Measurements from ENCODE around the gene TNFRSF12A. TPM values are rescaled to one million over a fixed set of nuclear protein-coding genes. Genes with fewer than 3 reads are reported as not detected.
A peak's percentile ranks its signal among the peaks of the same experiment; 100 is the strongest.

The TNFRSF12A gene
- polyA plus RNA-seq, 2 of the 4 experiments (the other 2 are of a cell fraction): 111 to 314 TPM

DNA sequence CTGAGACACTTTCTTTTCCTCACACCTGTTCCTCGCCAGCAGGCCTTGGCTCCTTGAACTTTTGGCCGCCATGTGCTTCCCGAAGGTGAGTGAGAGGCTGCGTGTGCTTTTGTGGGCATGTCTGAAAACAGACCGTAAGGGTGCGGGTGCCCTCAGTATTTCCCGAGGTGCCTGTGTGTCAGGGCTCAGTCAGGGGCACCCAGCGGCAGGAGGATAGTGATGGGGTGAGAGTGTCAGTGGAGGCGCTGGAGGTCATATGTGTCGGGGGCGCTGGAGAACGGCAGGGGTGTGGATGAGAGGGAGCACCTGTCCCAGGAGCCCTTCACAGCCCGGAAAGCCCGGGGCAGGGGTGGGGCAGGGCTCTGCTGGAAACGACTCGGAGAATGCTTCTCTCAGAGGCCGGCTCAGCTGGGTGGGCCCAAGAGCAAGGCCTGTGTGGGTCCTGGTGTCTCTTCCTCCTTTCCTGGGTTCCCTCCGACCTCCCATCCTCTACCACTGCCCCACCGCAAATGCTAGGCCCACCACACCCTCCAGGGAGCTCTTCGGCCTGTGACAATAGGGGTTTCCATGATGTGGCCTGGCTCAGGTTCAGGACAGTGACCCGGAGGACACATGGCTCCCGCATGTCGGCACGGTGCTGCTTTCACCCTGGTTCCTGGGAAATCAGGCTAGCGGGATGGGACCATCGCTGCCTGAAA, 45.7 kb downstream of the TNFRSF12A start (continued):
- TF ChIP-seq FOSB (CRISPR knock-in tag; IDR thresholded peaks at IDR 0.05) (no peak), POLR2AphosphoS2 (conservative IDR thresholded peaks at IDR 0.05; ENCODE audit: low read length) (no peak), ZNF302 (CRISPR knock-in tag; IDR thresholded peaks at IDR 0.05) (no peak), JUNB (IDR thresholded peaks at IDR 0.05) (no peak)

DNA sequence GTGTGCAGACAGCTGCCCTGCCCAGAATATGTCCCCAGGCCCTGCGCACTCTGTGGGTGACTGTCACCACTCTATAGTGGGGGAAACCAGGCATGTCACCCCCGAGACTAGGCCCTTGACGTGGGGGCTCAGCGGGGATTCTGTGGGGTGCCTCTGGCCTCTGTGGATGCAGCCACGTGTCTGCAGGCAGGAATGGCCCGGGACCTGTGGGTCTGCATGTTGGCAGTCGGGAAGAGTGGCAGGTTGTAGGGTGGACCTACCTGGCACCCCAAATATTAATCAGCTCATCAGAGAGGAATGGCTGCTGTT, 46.2 kb downstream of the TNFRSF12A start:
- Histone ChIP-seq H3K4me1 (peaks cover 17% of the 10 kb centered on the region), H3K9me3 (no peaks in the 10 kb centered on the region), H3K4me2 (no peak overlapping the region), H3K27ac (peak overlapping the region in 1 of 2 experiments; percentile 69; a peak in 2 of 6 replicates), H3K4me3 (no peak overlapping the region)
- ATAC-seq (no peak), FAIRE-seq (no peak), DNase-seq (ENCODE audit: low read depth in 1 of 2, low spot score in 1 of 2) (no peak)
- POLR2A ChIA-PET: no interaction called here
- TF ChIP-seq FOSB (CRISPR knock-in tag; IDR thresholded peaks at IDR 0.05): no peak
- TF ChIP-seq, protein P1, sequence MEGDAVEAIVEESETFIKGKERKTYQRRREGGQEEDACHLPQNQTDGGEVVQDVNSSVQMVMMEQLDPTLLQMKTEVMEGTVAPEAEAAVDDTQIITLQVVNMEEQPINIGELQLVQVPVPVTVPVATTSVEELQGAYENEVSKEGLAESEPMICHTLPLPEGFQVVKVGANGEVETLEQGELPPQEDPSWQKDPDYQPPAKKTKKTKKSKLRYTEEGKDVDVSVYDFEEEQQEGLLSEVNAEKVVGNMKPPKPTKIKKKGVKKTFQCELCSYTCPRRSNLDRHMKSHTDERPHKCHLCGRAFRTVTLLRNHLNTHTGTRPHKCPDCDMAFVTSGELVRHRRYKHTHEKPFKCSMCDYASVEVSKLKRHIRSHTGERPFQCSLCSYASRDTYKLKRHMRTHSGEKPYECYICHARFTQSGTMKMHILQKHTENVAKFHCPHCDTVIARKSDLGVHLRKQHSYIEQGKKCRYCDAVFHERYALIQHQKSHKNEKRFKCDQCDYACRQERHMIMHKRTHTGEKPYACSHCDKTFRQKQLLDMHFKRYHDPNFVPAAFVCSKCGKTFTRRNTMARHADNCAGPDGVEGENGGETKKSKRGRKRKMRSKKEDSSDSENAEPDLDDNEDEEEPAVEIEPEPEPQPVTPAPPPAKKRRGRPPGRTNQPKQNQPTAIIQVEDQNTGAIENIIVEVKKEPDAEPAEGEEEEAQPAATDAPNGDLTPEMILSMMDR (IDR thresholded peaks at IDR 0.05): no peak
- no peak for TF ChIP-seq MAZ (IDR thresholded peaks at IDR 0.05; ENCODE audit: borderline replicate concordance, low read depth, low read length)
- no peak for TF ChIP-seq HOXB5 (CRISPR knock-in tag; IDR thresholded peaks at IDR 0.05)
- no peak for TF ChIP-seq EHF (CRISPR knock-in tag; IDR thresholded peaks at IDR 0.05)
- TF ChIP-seq CBX2 (IDR thresholded peaks at IDR 0.05; ENCODE audit: borderline replicate concordance, low read depth): no peak
- TF ChIP-seq, protein P2, sequence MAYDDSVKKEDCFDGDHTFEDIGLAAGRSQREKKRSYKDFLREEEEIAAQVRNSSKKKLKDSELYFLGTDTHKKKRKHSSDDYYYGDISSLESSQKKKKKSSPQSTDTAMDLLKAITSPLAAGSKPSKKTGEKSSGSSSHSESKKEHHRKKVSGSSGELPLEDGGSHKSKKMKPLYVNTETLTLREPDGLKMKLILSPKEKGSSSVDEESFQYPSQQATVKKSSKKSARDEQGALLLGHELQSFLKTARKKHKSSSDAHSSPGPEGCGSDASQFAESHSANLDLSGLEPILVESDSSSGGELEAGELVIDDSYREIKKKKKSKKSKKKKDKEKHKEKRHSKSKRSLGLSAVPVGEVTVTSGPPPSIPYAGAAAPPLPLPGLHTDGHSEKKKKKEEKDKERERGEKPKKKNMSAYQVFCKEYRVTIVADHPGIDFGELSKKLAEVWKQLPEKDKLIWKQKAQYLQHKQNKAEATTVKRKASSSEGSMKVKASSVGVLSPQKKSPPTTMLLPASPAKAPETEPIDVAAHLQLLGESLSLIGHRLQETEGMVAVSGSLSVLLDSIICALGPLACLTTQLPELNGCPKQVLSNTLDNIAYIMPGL (CRISPR knock-in tag; IDR thresholded peaks at IDR 0.05; ENCODE audit: borderline replicate concordance): no peak
- TF ChIP-seq, protein P3, sequence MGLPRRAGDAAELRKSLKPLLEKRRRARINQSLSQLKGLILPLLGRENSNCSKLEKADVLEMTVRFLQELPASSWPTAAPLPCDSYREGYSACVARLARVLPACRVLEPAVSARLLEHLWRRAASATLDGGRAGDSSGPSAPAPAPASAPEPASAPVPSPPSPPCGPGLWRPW (IDR thresholded peaks at IDR 0.05): no peak
- TF ChIP-seq, protein P4, sequence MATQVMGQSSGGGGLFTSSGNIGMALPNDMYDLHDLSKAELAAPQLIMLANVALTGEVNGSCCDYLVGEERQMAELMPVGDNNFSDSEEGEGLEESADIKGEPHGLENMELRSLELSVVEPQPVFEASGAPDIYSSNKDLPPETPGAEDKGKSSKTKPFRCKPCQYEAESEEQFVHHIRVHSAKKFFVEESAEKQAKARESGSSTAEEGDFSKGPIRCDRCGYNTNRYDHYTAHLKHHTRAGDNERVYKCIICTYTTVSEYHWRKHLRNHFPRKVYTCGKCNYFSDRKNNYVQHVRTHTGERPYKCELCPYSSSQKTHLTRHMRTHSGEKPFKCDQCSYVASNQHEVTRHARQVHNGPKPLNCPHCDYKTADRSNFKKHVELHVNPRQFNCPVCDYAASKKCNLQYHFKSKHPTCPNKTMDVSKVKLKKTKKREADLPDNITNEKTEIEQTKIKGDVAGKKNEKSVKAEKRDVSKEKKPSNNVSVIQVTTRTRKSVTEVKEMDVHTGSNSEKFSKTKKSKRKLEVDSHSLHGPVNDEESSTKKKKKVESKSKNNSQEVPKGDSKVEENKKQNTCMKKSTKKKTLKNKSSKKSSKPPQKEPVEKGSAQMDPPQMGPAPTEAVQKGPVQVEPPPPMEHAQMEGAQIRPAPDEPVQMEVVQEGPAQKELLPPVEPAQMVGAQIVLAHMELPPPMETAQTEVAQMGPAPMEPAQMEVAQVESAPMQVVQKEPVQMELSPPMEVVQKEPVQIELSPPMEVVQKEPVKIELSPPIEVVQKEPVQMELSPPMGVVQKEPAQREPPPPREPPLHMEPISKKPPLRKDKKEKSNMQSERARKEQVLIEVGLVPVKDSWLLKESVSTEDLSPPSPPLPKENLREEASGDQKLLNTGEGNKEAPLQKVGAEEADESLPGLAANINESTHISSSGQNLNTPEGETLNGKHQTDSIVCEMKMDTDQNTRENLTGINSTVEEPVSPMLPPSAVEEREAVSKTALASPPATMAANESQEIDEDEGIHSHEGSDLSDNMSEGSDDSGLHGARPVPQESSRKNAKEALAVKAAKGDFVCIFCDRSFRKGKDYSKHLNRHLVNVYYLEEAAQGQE (IDR thresholded peaks at IDR 0.05): no peak
- TF ChIP-seq, protein P5, sequence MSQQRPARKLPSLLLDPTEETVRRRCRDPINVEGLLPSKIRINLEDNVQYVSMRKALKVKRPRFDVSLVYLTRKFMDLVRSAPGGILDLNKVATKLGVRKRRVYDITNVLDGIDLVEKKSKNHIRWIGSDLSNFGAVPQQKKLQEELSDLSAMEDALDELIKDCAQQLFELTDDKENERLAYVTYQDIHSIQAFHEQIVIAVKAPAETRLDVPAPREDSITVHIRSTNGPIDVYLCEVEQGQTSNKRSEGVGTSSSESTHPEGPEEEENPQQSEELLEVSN (IDR thresholded peaks at IDR 0.05; ENCODE audit: borderline replicate concordance, low read depth): no peak
- WGBS (ENCODE audit: missing lambda C conversion rate): 88% methylated on average over 3 of the region's 7 CpGs
- CTCF ChIA-PET: interaction anchor here (1.3 to 12.4 kb wide), 5 partner anchors 23 to 63 kb away, joined by 4 to 186 read pairs (median 6); partner anchors contain the start of genes ZNF213 and ZSCAN10

DNA sequence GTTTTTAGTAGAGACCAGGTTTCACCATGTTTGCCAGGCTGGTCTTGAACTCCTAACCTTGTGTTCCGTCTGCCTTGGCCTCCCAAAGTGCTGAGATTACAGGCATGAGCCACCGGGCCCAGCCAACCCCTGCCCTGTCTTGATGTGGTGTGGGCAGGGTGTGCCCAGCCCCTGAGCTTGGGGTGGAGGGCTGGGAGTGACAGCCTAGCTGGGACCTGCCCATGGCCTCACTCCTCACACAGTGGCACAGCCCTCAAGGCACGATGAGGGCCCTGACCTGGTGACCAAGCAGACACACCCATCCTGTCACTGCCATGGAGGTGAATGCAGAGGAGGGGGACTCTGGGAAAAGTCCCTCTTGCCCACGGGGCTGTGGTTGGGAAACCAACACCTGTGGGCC, 48.3 kb downstream of the TNFRSF12A start:
- Histone ChIP-seq H3K4me1 (peaks cover 17% of the 10 kb centered on the region), H3K4me2 (no peak overlapping the region), H3K27ac (no peak overlapping the region), H3K4me3 (no peak overlapping the region), H3K9me3 (no peaks in the 10 kb centered on the region)
- ATAC-seq: no peak
- ChIA-PET POLR2A (no interaction called here), CTCF (interaction anchor here (1.2 kb wide), 1 partner anchor 34 kb away, joined by 5 read pairs; no protein-coding TSS in a partner anchor)
- DNase-seq (ENCODE audit: low read depth in 1 of 2, low spot score in 1 of 2): no peak
- WGBS (ENCODE audit: missing lambda C conversion rate): 75% methylated on average over 4 of the region's 4 CpGs
- no peak for FAIRE-seq
- no peak for TF ChIP-seq MAFK (IDR thresholded peaks at IDR 0.05; ENCODE audit: partially characterized antibody)
- TF ChIP-seq HOXA7 (CRISPR knock-in tag; IDR thresholded peaks at IDR 0.05): no peak
- no peak for TF ChIP-seq BHLHE40 (IDR thresholded peaks at IDR 0.05; ENCODE audit: low read depth, low read length)
- no peak for TF ChIP-seq NFE2L2 (conservative IDR thresholded peaks at IDR 0.05; ENCODE audit: low read length)
- no peak for TF ChIP-seq RNF2 (IDR thresholded peaks at IDR 0.05; ENCODE audit: borderline replicate concordance, low read depth)
- no peak for TF ChIP-seq ZC3H11A (IDR thresholded peaks at IDR 0.05)
- TF ChIP-seq NPAS2 (CRISPR knock-in tag; IDR thresholded peaks at IDR 0.05; ENCODE audit: borderline replicate concordance): no peak
- no peak for TF ChIP-seq MAZ (IDR thresholded peaks at IDR 0.05; ENCODE audit: borderline replicate concordance, low read depth, low read length)
- no peak for TF ChIP-seq CEBPB (IDR thresholded peaks at IDR 0.05)
- no peak for TF ChIP-seq JUNB (IDR thresholded peaks at IDR 0.05)
- TF ChIP-seq, protein P4 (IDR thresholded peaks at IDR 0.05): no peak
- no peak for TF ChIP-seq ZFP36 (IDR thresholded peaks at IDR 0.05; ENCODE audit: borderline replicate concordance, partially characterized antibody)
